Gastroesophageal sphincter (tissue), 3 donors: ENCODE results near the gene AK8.

Experiments used
- CTCF ChIP-seq, 4 experiments: fragments of 200-600 bp in 2 of 4; fragments of 450-650 bp in 2 of 4; sonication (generic) in 1 of 4; IDR thresholded peaks; one replicate each; pipeline ENCODE4 v1.5.1; 2017 to 2019; ENCODE audit warnings: antibody characterized with exemption in 4 of 4, mild to moderate bottlenecking in 2 of 4, moderate library complexity in 2 of 4
- EP300 ChIP-seq: sonication (generic); formaldehyde crosslinking; IDR thresholded peaks from one replicate; pipeline ENCODE4 v1.6.1; 2017; ENCODE audit warnings: antibody characterized with exemption, mild to moderate bottlenecking
- POLR2A ChIP-seq, 2 donors: fragments of 450-650 bp; IDR thresholded peaks; one replicate each; pipeline ENCODE4 v1.6.1; 2017; ENCODE audit warnings: antibody characterized with exemption in 2 of 2, mild to moderate bottlenecking in 2 of 2, moderate library complexity in 1 of 2
- POLR2AphosphoS5 ChIP-seq: sonication (generic); formaldehyde crosslinking; IDR thresholded peaks from one replicate; pipeline ENCODE4 v1.6.1; 2017; ENCODE audit warnings: antibody characterized with exemption

GRCh38 chr9:132762896-132763295, 115.2 kb downstream of the AK8 start:
- TF ChIP-seq EP300 (no peak), CTCF (IDR thresholded peaks at IDR 0.05) (no peak), POLR2A (IDR thresholded peaks at IDR 0.05) (no peak), POLR2AphosphoS5 (no peak)
